K562 (cell line): ENCODE results near the gene PRPF6. TPM values are rescaled to one million over a fixed set of nuclear protein-coding genes. Genes with fewer than 3 reads are reported as not detected.

ENCODE experiments used
- ATAC-seq: fragments of 200-7000 bp; cut with Tn5 transposase; 3 replicates; pipeline ENCODE4 v1.9.1; 2020; ENCODE audit warnings: moderate library complexity
- BruUV-seq: library from RNA; stranded (reverse); fragments of 400-500 nt; replicated peaks from 2 replicates; lab custom pipeline; 2021; lab: Mats Ljungman, UMichigan
- CTCF ChIA-PET: fragments of 300-600 bp; formaldehyde crosslinking; extraction: SDS; loops from one replicate; lab custom pipeline; 2021; ENCODE audit warnings: low intra/inter-chr PET ratio; lab: Yijun Ruan, JAX
- POLR2A ChIA-PET: fragments of 300-600, 350-650 bp; sonication (Branson Sonifier 250); formaldehyde crosslinking; extraction: SDS; loops from one replicate; lab custom pipeline; 2021; ENCODE audit warnings: antibody characterized with exemption, inconsistent platforms; lab: Yijun Ruan, JAX
- DNase-seq, 4 experiments: peaks; one replicate each; pipeline versions ENCODE4 v3.0.0 to v3.0.0-alpha.2; 2011 to 2018; ENCODE audit warnings: low spot score in 3 of 4, mixed read lengths in 3 of 4; ENCODE audit errors: extremely low read depth in 1 of 4
- FAIRE-seq: peaks from 2 replicates; lab custom pipeline; 2011; peaks lifted over from hg19 to GRCh38; lab: Jason Lieb, UNC
- H2AFZ ChIP-seq: 2 replicates; pipeline ENCODE4 v1.6.0; 2011; ENCODE audit warnings: low read depth, low read length, control low read depth, inconsistent platforms
- H3K27ac ChIP-seq: fragments of 200-600 bp; 3 replicates; pipeline ENCODE4 v1.8.0; 2011; ENCODE audit warnings: low read depth, mild to moderate bottlenecking, control low read depth, inconsistent platforms, low read length, moderate library complexity, mixed read lengths; ENCODE audit errors: extremely low read depth
- H3K27me3 ChIP-seq, 2 experiments: fragments of 300-600 bp in 1 of 2; 2 replicates in 1 of 2; 3 replicates in 1 of 2; pipeline versions ENCODE4 v1.6.0 to v1.8.0; 2011; ENCODE audit warnings: inconsistent platforms in 2 of 2, low read length in 2 of 2, mild to moderate bottlenecking in 1 of 2, mixed read lengths in 1 of 2, moderate library complexity in 1 of 2; ENCODE audit not compliant: control insufficient read depth in 2 of 2, insufficient read depth in 2 of 2
- H3K36me3 ChIP-seq: fragments of 300-600 bp; 3 replicates; pipeline ENCODE4 v1.8.0; 2011; ENCODE audit warnings: mild to moderate bottlenecking, low read length, inconsistent platforms; ENCODE audit not compliant: control insufficient read depth, insufficient read depth
- H3K4me1 ChIP-seq, 2 experiments: fragments of 200-600 bp in 1 of 2; replicated peaks in 1 of 2; 2 replicates in 1 of 2; 3 replicates in 1 of 2; pipeline versions ENCODE4 v1.5.1 to v1.8.0; 2011; ENCODE audit warnings: inconsistent platforms in 2 of 2, low read length in 2 of 2, mild to moderate bottlenecking in 1 of 2, mixed read lengths in 1 of 2, moderate library complexity in 1 of 2; ENCODE audit not compliant: control insufficient read depth in 2 of 2, insufficient read depth in 2 of 2
- H3K4me2 ChIP-seq: 2 replicates; pipeline ENCODE4 v1.6.1; 2011; ENCODE audit warnings: low read length, control low read depth, inconsistent platforms, mixed read lengths; ENCODE audit not compliant: insufficient read depth
- H3K4me3 ChIP-seq: fragments of 200-600 bp; sonication (generic), shearing (Covaris generic); 2 replicates; pipeline ENCODE4 v1.5.1; 2016; ENCODE audit warnings: control low read depth, inconsistent platforms
- H3K79me2 ChIP-seq: fragments of 200-600 bp; 3 replicates; pipeline ENCODE4 v1.8.0; 2011; ENCODE audit warnings: low read length, inconsistent platforms; ENCODE audit not compliant: control insufficient read depth, insufficient read depth
- H3K9ac ChIP-seq, 2 experiments: 2 replicates each; pipeline versions ENCODE4 v1.6.0 to v1.6.1; 2011; ENCODE audit warnings: low read depth in 2 of 2, low read length in 2 of 2, control low read depth in 1 of 2, inconsistent platforms in 1 of 2, mild to moderate bottlenecking in 1 of 2, mixed read lengths in 1 of 2; ENCODE audit not compliant: insufficient read depth in 1 of 2
- H3K9me1 ChIP-seq: one replicate; pipeline ENCODE4 v1.6.0; 2011; ENCODE audit warnings: inconsistent platforms, mild to moderate bottlenecking, low read length, moderate library complexity; ENCODE audit not compliant: control insufficient read depth, insufficient read depth
- H3K9me3 ChIP-seq: replicated peaks from 2 replicates; pipeline ENCODE4 v1.5.1; 2011; ENCODE audit warnings: low read depth, low read length, inconsistent platforms; ENCODE audit not compliant: control insufficient read depth, insufficient read depth
- H4K20me1 ChIP-seq: replicated peaks from 2 replicates; pipeline ENCODE4 v1.6.1; 2011; ENCODE audit warnings: low read length, inconsistent platforms, mixed read lengths; ENCODE audit not compliant: control insufficient read depth, insufficient read depth
- BRF2 ChIP-seq: IDR thresholded peaks from 3 replicates; pipeline ENCODE4 v1.6.1; 2011; ENCODE audit warnings: borderline replicate concordance, mild to moderate bottlenecking; ENCODE audit not compliant: insufficient read length, insufficient read depth
- ETS1 ChIP-seq: conservative IDR thresholded peaks from 2 replicates; pipeline ENCODE4 v1.6.1; 2011; ENCODE audit warnings: low read depth, mild to moderate bottlenecking, low read length; ENCODE audit not compliant: control insufficient read depth
- MTA1 ChIP-seq: fragments of 450-650 bp; IDR thresholded peaks from 2 replicates; pipeline ENCODE4 v1.6.1; 2017; ENCODE audit warnings: borderline replicate concordance
- PHTF2 ChIP-seq: fragments of 250-450 bp; sonication (Bioruptor Pico); IDR thresholded peaks from 2 replicates; pipeline ENCODE4 v1.5.0; 2021; ENCODE audit warnings: mild to moderate bottlenecking
- RBBP5 ChIP-seq: fragments of 200-600 bp; sonication (generic); IDR thresholded peaks from 2 replicates; pipeline ENCODE4 v1.6.1; 2012; ENCODE audit warnings: borderline replicate concordance, mild to moderate bottlenecking, low read length, control low read depth, inconsistent platforms; ENCODE audit not compliant: insufficient read depth, poor library complexity, severe bottlenecking
- RBM22 ChIP-seq: fragments of 200-400 bp; formaldehyde crosslinking; IDR thresholded peaks from 2 replicates; pipeline ENCODE4 v1.6.1; 2018; ENCODE audit warnings: low read length, low read depth; ENCODE audit not compliant: poor library complexity, severe bottlenecking
- RBM39 ChIP-seq: fragments of 200-400 bp; formaldehyde crosslinking; optimal IDR thresholded peaks from 2 replicates; pipeline ENCODE3; 2018; ENCODE audit warnings: low read depth, low read length
- SFPQ ChIP-seq: fragments of 200-400 bp; formaldehyde crosslinking; IDR thresholded peaks from 2 replicates; pipeline ENCODE4 v1.6.1; 2017; ENCODE audit warnings: mild to moderate bottlenecking, low read depth, low read length, moderate library complexity
- SNRNP70 ChIP-seq: fragments of 200-400 bp; formaldehyde crosslinking; optimal IDR thresholded peaks from 2 replicates; pipeline ENCODE3; 2017; ENCODE audit warnings: low read depth, low read length
- SRSF3 ChIP-seq: fragments of 200-400 bp; formaldehyde crosslinking; IDR thresholded peaks from 2 replicates; pipeline ENCODE4 v1.6.1; 2016; ENCODE audit warnings: mild to moderate bottlenecking, low read length, moderate library complexity; ENCODE audit not compliant: insufficient read depth
- TBP ChIP-seq: optimal IDR thresholded peaks from 2 replicates; pipeline ENCODE3; 2011; ENCODE audit warnings: low read depth, low read length, improper control_type of control experiment
- TRIM28 ChIP-seq: fragments of 450-650 bp; IDR thresholded peaks from 2 replicates; pipeline ENCODE4 v1.6.1; 2017
- ZNF212 ChIP-seq: fragments of 450-650 bp; formaldehyde crosslinking; IDR thresholded peaks from 2 replicates; pipeline ENCODE4 v1.4.0; 2020; ENCODE audit warnings: mild to moderate bottlenecking
- ZNF668 ChIP-seq: fragments of 250-450 bp; sonication (Bioruptor Pico); IDR thresholded peaks from 2 replicates; pipeline ENCODE4 v1.8.0; 2022; ENCODE audit warnings: mild to moderate bottlenecking, inconsistent platforms
- ZNF780A ChIP-seq: fragments of 250-450 bp; sonication (Bioruptor Pico); IDR thresholded peaks from 2 replicates; pipeline ENCODE4 v1.5.0; 2021; ENCODE audit warnings: mild to moderate bottlenecking
- ZNF830 ChIP-seq: fragments of 250-450 bp; sonication (Bioruptor Pico); IDR thresholded peaks from 2 replicates; pipeline ENCODE4 v1.5.0; 2021; ENCODE audit warnings: mild to moderate bottlenecking
- WGBS: fragments of 100-300 bp; shearing (Covaris generic); methylation state at CpG from one replicate; pipeline ENCODE4 v1.1.6; 2016; ENCODE audit warnings: low coverage, mixed read lengths; ENCODE audit not compliant: insufficient coverage; ENCODE audit errors: missing lambda C conversion rate; 5-methylcytosine and 5-hydroxymethylcytosine counted together
- in situ Hi-C: fragments of 300-500 bp; cut with MboI; formaldehyde crosslinking; loops from 4 replicates; pipeline ENCODE4 v1.15.0; 2018; ENCODE audit warnings: inconsistent platforms, mixed read lengths
- intact Hi-C: fragments of 100-400 bp; cut with micrococcal nuclease; formaldehyde crosslinking; loops from 2 replicates; pipeline ENCODE4 v1.14.2; 2022
- polyA plus RNA-seq, 8 experiments: library from polyadenylated mRNA; depleted of rRNA in 4 of 8; stranded (reverse) in 5 of 8; unstranded in 3 of 8; fragments of >200 nt; fragmentation: Nextera tagmentation in 2 of 8; fragmentation: Illumina TruSeq in 1 of 8; extraction: Ambion mirVana in 2 of 8; extraction: Trizol in 1 of 8; gene quantifications; 2 replicates each; pipeline versions ENCODE4 v1.2.1 to v1.2.3, GENCODE V29; 2011 to 2014; ENCODE audit warnings: inconsistent platforms in 1 of 8, missing spikeins in 1 of 8
- total RNA-seq, 7 experiments: library from RNA; depleted of rRNA in 6 of 7; stranded (reverse); fragments of >200 nt in 6 of 7; fragmentation: Illumina TruSeq in 2 of 7; extraction: Trizol in 2 of 7; gene quantifications; 2 replicates each; pipeline versions ENCODE4 v1.2.1 to v1.2.3, GENCODE V29; 2011 to 2021; ENCODE audit warnings: low replicate concordance in 1 of 7

Gene PRPF6
- total and polyA plus RNA-seq, 9 of the 15 experiments (the other 6 are each of a cell fraction or from before 2014, with no cell fraction given), result 4.2 to 83.2 (median 59.9) TPM

- H3K79me2 ChIP-seq, result no peaks in the 10 kb centered on the region; the same call in 2 of the 3 replicates
- CTCF ChIA-PET, result no interaction called here
- no peak overlapping the region for H3K4me2 ChIP-seq
- H3K4me1 ChIP-seq, result peaks cover 49 to 86% of the 10 kb centered on the region in 2 experiments
- H3K9me3 ChIP-seq, result no peaks in the 10 kb centered on the region
- H3K9me1 ChIP-seq, result peaks cover 4% of the 10 kb centered on the region
- ATAC-seq (no peak), FAIRE-seq (no peak), DNase-seq (no peak)
- H2AFZ ChIP-seq, result no peak overlapping the region
- BruUV-seq, result no TSS peak
- POLR2A ChIA-PET, result interaction anchor here (0.6 to 0.7 kb wide), 2 partner anchors 11 to 89 kb away, joined by 3 to 4 read pairs; no protein-coding TSS in a partner anchor
- H3K36me3 ChIP-seq, result no peaks in the 10 kb centered on the region
- 77% methylated on average over 14 of the region's 15 CpGs for WGBS
- in situ Hi-C loops (no loop called here), intact Hi-C loops (no loop called here)
- peak overlapping the region in 1 of 2 experiments; percentile 75; a peak in 2 of 4 replicates for H3K9ac ChIP-seq
- no peak overlapping the region for H3K27ac ChIP-seq
- H4K20me1 ChIP-seq, result no peaks in the 10 kb centered on the region
- H3K4me3 ChIP-seq, result no peak overlapping the region
- H3K27me3 ChIP-seq, result no peaks in the 10 kb centered on the region
- no peak for TF ChIP-seq TRIM28
- no peak for TF ChIP-seq RBM22
- no peak for TF ChIP-seq PHTF2 (CRISPR knock-in tag)
- TF ChIP-seq ZNF668 (CRISPR knock-in tag), result no peak
- no peak for TF ChIP-seq SRSF3
- TF ChIP-seq TBP, result no peak
- TF ChIP-seq ZNF780A (CRISPR knock-in tag), result no peak
- no peak for TF ChIP-seq RBBP5
- no peak for TF ChIP-seq ETS1
- no peak for TF ChIP-seq BRF2
- TF ChIP-seq MTA1, result no peak
- TF ChIP-seq SFPQ, result no peak
- TF ChIP-seq RBM39, result no peak
- TF ChIP-seq SNRNP70, result no peak
- TF ChIP-seq ZNF830 (CRISPR knock-in tag), result no peak
- no peak for TF ChIP-seq ZNF212 (CRISPR knock-in tag)
These were observed 60.3 kb downstream of the PRPF6 start for GRCh38 chr20:64041040-64041780.
